ENCODE measurements around the gene TDO2. TPM values are rescaled to one million over a fixed set of nuclear protein-coding genes. Genes with fewer than 3 reads are reported as not detected.
"Not testable (repeated sequence)": the region's sequence is repeated elsewhere in the genome, so short reads cannot be mapped to it uniquely, and the experiment has no call there.

TDO2 gene
- 0.67 TPM for polyA plus RNA-seq (2013, experiment 1 of 2; ENCODE audit: insufficient read length)
- polyA plus RNA-seq (2013, experiment 2 of 2; ENCODE audit: insufficient read length), result 0.56 TPM

GRCh38 chr4:155903453-155903852 is at the start of gene TDO2:
Gene TDO2, plus strand, starts transcription at chr4:155903696. Its CDS starts 63 bp downstream, at chr4:155903759.
- DNase-seq, result no peak

GRCh38 chr4:155854582-155855226 is 48.8 kb upstream of the TDO2 start:
- DNase-seq, result peak; percentile 63

GRCh38 chr4:155855897-155856296 is 47.6 kb upstream of the TDO2 start:
- DNase-seq, result no peak

GRCh38 chr4:155866177-155866576 is 37.3 kb upstream of the TDO2 start, which contains the start of gene ASIC5:
Gene ASIC5, minus strand, starts transcription at chr4:155866277. Its CDS starts 51 bp downstream, at chr4:155866226.
- no peak for DNase-seq

- DNase-seq, result no peak
Observed at GRCh38 chr4:155875878-155876277, 27.6 kb upstream of the TDO2 start.

- no peak for DNase-seq
Observed at GRCh38 chr4:155877971-155878370, 25.5 kb upstream of the TDO2 start.

GRCh38 chr4:155878611-155879010 is 24.9 kb upstream of the TDO2 start:
- no peak for DNase-seq

GRCh38 chr4:155879767-155880166 is 23.7 kb upstream of the TDO2 start:
- DNase-seq, result no peak

- no peak for DNase-seq
Observed at GRCh38 chr4:155881555-155881954, 21.9 kb upstream of the TDO2 start.

- no peak for DNase-seq
Observed at GRCh38 chr4:155883895-155884294, 19.6 kb upstream of the TDO2 start.

GRCh38 chr4:155885666-155886065 is 17.8 kb upstream of the TDO2 start:
- DNase-seq, result no peak

GRCh38 chr4:155887045-155887444 is 16.5 kb upstream of the TDO2 start:
- no peak for DNase-seq

- no peak for DNase-seq
Observed at GRCh38 chr4:155887847-155888570, 15.5 kb upstream of the TDO2 start.

- peak; percentile 90 for DNase-seq
Observed at GRCh38 chr4:155889031-155889793, 14.3 kb upstream of the TDO2 start.

GRCh38 chr4:155889946-155890345 is 13.6 kb upstream of the TDO2 start:
- DNase-seq, result no peak

- DNase-seq, result peak; percentile 42
Observed at GRCh38 chr4:155891058-155891457, 12.4 kb upstream of the TDO2 start.

GRCh38 chr4:155898371-155898770 is 5.1 kb upstream of the TDO2 start:
- DNase-seq, result not testable (repeated sequence)

- no peak for DNase-seq
Observed at GRCh38 chr4:155899891-155900290, 3.6 kb upstream of the TDO2 start.

- DNase-seq, result peak; percentile 85
Observed at GRCh38 chr4:155900381-155900780, 3.1 kb upstream of the TDO2 start.

- no peak for DNase-seq
Observed at GRCh38 chr4:155901013-155901412, 2.5 kb upstream of the TDO2 start.

GRCh38 chr4:155904331-155904730 is 835 bp downstream of the TDO2 start:
- no peak for DNase-seq

- DNase-seq, result peak; percentile 98
Observed at GRCh38 chr4:155906554-155907247, 3.2 kb downstream of the TDO2 start.

- DNase-seq, result no peak
Observed at GRCh38 chr4:155907556-155907955, 4.1 kb downstream of the TDO2 start.

All from fibroblast of skin of abdomen (primary cell).